ENCODE measurements around the gene LARP4B.

Gene LARP4B

DNA sequence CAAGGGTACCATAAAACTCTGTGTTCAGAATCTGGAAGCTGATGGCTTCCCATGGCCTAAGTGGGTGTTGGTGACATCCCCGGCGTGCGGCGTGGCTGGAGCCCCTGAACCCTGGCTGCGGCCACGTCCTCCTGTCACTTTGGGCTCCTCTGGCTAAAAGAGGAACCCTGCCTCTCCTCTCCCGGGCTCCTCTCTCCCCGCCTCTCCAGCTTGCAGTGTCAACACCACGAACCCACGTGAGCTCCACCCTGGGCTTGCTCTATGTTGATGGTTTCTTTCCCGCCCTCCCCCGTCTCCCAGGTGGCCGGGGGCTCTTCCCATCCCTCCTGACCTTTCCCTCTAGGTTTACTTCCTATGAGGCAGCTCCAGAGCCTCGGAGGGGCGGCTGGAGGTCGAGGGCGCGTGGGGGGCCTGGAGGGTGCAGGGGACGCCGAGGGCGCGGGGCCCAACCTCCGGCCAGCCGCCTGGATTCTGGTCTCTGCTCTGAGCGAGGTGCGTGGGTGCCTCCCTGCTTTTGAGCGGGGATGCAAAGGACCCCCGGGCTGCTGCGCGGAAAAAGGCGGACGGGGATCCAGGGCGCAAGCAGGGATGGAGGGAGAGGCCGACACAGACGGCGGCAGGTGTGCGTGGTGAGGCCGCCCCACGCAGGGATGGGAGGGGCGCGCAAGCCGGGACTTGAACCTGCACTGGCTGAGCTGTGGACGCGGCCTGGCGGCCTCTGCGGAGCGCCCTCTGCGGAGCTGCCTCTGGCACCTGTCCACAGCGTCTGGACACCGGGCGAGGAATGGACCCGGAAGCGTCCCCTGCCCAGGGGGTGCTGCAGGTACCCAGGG, 126.5 kb downstream of the LARP4B start:
- DNase-seq: no peak

- no peak for DNase-seq
These were observed 127.2 kb downstream of the LARP4B start for GRCh38 chr10:804191-804781.

DNA sequence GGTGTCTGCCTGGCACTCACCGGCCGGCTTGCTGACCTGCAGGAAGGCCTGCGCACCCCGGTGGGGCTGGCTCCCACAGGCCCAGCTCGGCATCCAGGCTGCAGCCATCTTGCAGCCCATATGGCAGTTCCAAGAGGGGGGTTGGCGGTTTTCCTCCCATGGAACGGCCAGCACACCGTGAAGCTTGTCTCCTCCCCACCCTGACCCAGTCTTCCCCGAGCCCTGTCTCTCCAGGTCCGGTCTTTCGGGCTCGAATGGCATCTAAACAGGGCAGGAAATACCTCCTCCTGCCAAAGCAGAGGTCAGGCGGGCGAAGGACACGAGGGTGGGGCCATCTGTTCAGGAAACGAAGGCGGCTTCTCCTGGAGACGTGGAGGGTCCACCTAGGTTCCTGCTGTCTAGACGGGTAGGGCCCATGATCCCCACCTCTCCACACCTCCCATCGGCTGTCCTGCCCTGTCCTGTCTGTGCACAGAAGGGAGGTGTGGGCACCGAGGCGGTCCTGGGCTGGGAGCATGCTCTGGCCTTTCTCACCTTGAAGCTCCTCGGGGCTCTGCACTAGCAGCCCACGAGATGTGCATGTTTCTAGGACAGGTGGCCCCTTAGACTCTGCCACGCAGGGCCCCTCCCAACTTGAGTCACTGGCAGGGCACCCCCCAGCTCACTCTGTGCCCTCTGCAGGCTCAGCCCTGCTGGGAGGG, 128.3 kb downstream of the LARP4B start:
- DNase-seq: no peak

GRCh38 chr10:802506-802905, 129.0 kb downstream of the LARP4B start:
- DNase-seq: no peak

DNA sequence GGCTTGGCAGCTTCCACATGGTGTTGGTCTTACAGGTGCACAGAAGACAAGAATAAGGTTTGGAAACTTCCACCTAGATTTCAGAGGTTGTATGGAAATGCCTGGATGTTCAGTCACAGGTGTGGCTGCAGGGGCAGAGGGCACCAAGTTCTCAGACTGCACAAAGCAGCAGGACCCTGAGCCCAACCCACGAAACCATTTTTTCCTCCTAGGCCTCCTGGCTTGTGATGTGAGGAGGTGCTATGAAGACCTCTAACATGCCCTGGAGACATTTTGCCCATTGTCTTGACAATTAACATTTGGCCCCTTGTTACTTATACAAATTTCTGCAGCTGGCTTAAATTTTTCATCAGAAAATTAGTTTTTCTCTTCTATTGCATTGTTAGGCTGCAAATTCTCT, 134.3 kb downstream of the LARP4B start:
- no peak for DNase-seq

- no peak for DNase-seq
These were observed 135.3 kb downstream of the LARP4B start for GRCh38 chr10:796233-796632.

DNA sequence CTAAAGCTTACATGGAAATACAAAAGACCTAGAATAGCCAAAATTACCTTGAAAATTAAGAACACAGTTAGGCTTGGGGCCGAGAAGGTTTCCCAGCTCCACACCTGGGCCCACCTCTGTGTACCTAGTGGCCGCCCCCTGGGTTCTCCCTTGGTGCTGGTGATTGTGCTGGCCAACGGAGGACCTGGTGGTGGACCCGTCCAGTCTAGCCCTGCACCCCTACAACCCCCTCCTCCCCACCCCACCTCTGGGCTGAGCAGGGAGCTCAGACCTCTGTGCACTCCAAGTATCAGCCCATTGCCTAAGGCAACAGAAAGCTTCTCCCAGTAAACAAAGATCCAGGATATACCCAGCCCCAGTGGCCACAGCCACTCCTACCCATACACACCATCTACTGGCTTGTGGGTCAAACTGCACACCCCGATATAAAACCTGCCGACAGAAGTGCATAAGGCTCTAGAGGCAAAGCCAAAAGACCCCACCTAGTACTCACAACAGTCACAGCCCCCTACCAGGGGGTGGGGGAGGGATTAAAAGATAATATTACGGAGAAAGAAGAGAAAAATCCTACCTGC, 137.0 kb downstream of the LARP4B start:
- no peak for DNase-seq

DNA sequence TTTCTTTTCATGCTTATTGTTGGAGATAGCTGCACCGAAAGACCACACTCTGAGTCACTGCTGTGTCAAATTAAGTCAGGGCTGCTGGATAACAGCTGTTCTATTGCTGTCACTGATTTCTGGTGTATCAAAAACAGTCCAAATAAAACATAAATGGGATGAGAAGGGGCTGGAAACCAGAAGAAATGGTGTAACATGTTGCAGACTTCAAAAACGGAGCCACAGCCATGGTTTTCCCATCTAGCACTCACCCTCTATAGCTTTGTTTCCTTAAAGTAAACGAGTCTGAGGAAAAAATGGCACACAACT, 138.8 kb downstream of the LARP4B start:
- DNase-seq: no peak

GRCh38 chr10:792083-792791, 139.3 kb downstream of the LARP4B start:
- no peak for DNase-seq

GRCh38 chr10:791639-792038, 139.9 kb downstream of the LARP4B start:
- no peak for DNase-seq

DNA sequence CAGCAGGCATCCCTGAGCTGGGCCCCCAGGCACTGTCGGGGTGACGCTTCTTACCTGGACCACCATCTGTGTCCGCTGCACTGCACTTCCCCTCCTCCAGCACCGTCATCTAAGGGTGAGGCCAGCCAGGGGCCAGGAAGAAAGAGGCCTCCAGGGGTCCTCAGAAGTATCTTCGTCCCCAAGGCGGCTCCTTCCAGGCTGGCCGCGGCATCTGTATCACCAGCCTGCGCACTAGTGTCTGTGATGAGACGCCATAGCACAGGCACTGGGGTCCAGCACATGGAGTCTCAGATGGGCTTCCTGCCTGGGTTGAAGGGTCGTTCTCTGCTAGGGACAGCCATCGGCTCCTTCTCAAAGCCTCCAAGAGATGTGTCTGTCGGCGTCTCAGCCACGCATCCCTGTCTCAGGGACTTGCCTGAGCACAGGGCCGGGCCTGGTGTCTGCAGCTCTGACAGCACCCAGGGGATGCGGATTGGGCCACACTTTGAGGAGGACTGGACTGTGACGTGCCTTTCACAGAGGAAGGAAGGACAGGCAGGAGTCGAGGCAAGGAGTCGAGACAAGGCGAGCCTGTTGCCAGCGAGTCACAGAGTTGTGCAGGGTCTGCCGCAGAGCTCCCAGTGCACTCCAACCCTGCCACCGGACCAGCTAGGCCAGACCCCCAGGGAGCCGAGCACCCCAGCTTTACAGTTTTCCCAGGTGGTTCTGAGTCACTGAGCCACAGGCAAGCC, 140.5 kb downstream of the LARP4B start:
- no peak for DNase-seq

GRCh38 chr10:789831-790701, 141.4 kb downstream of the LARP4B start:
- no peak for DNase-seq

GRCh38 chr10:788796-789748, 142.4 kb downstream of the LARP4B start:
- peak in 1 of 2 experiments; percentile 8 for DNase-seq

DNA sequence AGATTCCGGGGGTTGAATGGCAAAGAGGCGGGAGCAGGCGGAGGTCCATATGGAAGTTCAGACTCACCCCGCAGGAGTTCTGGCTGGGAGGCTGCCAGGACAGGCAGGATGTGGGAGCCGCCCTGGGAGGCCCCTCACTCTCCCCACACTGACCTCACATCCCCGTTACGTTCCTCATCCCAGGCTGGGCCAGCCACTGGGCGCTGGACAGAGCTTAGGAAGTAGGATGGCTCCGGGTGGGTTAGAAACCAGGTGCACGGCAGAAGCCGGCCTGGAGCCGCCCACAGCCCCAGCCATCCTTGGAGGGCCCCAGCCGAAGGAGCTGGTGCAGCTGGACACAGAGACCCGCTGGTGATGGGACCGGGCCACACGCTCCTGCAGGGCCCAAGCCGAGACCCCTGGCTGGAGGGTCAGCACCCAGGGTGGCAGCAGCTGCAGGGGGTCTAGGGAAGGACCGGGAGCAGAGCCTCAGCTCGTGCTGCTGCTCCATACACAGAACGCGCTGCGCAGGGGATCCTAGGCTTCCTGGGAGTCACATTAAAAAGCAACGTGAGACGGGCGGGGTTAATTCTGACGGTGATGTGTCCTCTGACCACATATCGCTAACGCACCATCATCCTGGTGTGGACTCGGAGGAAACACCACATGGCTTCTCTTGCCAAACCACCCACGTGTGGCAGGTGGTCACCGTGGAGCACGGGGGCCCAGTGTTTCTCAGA, 143.4 kb downstream of the LARP4B start:
- DNase-seq: no peak

GRCh38 chr10:786633-787474, 144.7 kb downstream of the LARP4B start:
- no peak for DNase-seq

DNA sequence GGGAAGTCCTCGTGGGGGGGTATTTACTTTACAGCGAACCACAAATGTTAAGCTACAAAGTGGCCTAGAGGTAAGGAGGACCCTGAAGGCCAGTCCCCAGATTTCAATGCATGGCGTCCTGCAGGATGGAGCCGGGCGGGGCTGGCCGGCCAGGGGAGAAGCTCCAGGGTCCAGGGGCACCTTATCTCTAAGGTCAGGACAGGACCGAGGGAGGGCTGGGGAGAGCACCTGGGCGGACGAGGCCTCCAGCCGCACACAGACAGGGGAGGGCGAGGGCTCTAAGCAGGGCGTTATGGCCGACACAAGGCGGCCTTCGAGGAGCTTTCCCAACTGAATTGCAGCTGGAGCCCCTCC, 145.7 kb downstream of the LARP4B start:
- DNase-seq: no peak

DNA sequence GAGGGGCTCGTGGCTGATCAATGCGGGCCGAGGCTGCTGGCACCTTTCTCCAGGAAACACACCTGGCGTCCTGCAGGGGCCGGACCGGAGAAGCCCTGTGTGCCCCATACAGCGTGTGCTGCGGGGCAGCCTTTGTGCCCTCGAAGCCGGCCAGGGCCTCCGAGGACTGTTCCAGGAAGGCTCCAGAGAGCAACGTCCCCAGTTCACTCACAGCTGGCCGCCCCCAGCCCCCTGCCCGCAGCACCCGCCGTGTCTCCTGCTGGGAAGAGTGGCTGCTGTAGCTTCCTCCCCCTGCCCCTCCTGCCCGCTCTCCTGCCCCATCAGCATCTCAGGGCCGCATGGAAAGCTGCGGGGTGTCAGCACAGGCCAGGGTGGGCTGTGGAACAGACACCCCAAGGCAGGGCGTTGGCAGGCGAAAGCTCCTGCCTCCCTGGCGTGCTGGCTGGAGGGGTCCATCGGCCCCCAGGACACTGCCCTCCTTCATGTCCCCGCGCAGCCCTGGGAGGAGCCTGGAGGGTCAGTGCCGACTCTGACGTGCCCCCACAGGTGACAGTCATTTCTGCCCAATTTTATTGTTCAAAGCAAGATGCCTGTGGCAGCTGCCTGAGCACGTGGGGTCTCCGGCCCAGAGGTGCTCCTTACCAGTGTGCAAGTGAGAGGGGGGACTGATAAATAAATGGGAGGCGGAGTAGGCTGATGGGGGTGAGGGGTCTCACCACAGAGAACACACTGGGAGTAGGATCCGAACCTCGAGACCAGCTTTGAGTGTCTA, 146.2 kb downstream of the LARP4B start:
- DNase-seq: no peak

Measured in SW 1271 (cell line).